Measurements from ENCODE around the gene RAMP3. TPM values are rescaled to one million over a fixed set of nuclear protein-coding genes. Genes with fewer than 3 reads are reported as not detected.

RAMP3 gene
- total RNA-seq, 2 experiments from 2014 or later, result not detected

DNA sequence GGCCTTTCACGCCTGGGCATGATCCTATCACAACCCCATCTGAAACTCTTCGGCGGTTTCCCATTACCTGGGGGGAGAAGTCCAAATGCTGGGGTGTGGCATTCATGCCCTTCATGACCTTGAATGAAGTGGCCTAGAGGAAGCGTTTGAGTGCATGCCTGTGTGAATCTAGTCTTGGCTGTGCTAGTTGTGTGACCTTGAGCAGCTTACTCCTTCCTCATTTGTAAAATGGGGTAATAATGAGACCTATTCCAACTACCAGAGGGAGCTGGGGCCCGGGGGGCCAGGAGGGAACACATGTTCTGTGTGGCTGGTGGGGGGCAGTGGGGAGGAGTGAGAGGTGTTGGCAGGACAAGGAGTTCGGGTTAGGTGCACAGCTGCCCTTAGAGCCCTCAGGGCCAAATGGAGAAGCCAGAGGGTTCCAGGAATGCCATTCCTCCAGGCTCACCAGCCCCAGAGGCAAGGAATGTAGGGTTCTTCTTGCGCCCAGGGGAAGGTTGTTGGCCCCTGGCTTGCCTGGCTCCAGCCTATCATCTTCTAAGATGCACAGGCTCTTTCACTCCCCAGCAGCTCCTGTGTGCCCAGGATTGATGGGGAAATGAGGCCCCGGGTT, 24.8 kb upstream of the RAMP3 start:
- ChIA-PET POLR2A (interaction anchor here (5.9 kb wide), 1 partner anchor 21 kb away, joined by 38 read pairs; the partner anchor contains the start of gene TBRG4), CTCF (interaction anchor here (1.2 to 6.0 kb wide), 2 partner anchors 20 to 159 kb away, joined by 3 to 90 read pairs; no protein-coding TSS in a partner anchor)
- DNase-seq (no peak), ATAC-seq (no peak)
- Mint-ChIP-seq H3K36me3 (ENCODE audit: low read depth) (no peaks in the 10 kb centered on the region), H3K27ac (peak overlapping the region; percentile 7), H3K27me3 (ENCODE audit: low read depth) (peaks cover 4% of the 10 kb centered on the region), H3K9me3 (ENCODE audit: insufficient read depth) (no peaks in the 10 kb centered on the region), H3K4me3 (no peak overlapping the region), H3K4me1 (ENCODE audit: low read depth) (peaks cover 15% of the 10 kb centered on the region)

DNA sequence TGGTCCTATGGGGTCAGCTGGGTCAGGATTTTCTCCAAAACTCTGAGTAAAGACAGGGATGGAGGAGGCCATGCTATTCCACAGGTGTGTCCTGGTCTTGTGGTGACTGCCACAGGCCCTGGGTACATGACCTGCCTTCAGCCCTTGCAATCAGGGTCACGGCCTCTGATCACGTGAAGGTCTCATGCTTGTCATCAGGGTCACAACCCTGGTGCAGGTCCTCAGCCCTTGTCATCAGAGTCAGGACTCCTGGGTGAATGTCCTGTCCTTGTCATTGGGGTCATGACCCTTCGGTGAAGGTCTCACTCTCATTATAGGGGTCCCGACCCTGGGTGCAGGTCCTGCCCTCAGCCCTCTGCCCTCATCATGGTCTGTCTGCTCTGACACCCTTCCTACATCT, 24.2 kb upstream of the RAMP3 start:
- ChIA-PET POLR2A (interaction anchor here (5.9 kb wide), 1 partner anchor 22 kb away, joined by 38 read pairs; the partner anchor contains the start of gene TBRG4), CTCF (interaction anchor here (1.2 to 6.0 kb wide), 2 partner anchors 20 to 160 kb away, joined by 3 to 90 read pairs; no protein-coding TSS in a partner anchor)
- no peak for DNase-seq
- no peak for ATAC-seq
- Mint-ChIP-seq H3K4me1 (ENCODE audit: low read depth) (peaks cover 15% of the 10 kb centered on the region), H3K9me3 (ENCODE audit: insufficient read depth) (no peaks in the 10 kb centered on the region), H3K27me3 (ENCODE audit: low read depth) (peaks cover 6% of the 10 kb centered on the region), H3K27ac (no peak overlapping the region), H3K36me3 (ENCODE audit: low read depth) (no peaks in the 10 kb centered on the region), H3K4me3 (no peak overlapping the region)

DNA sequence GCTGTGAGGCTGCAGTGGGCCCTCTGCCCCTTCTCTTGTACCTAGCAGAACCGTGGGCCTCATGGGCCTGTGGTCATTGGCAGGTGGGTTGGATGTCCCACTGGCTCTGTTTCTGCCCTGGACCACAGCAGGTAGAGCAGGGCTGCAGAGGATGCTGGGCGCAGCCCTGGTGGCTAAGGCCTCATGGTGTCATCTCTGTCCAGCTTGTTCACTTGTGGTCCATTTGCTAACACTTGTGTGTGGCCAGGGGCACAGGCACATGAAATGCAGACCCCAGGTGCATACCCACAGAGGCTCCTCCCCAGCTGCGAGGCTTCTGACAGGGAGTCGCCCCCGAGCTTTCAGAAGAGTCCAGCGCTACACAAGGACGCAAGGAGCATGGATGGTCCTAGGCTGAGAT, 23.7 kb upstream of the RAMP3 start:
- Mint-ChIP-seq H3K27me3 (ENCODE audit: low read depth) (peaks cover 6% of the 10 kb centered on the region), H3K4me3 (no peak overlapping the region), H3K9me3 (ENCODE audit: insufficient read depth) (no peaks in the 10 kb centered on the region), H3K36me3 (ENCODE audit: low read depth) (no peaks in the 10 kb centered on the region), H3K4me1 (ENCODE audit: low read depth) (peaks cover 15% of the 10 kb centered on the region), H3K27ac (no peak overlapping the region)
- DNase-seq (no peak), ATAC-seq (no peak)
- ChIA-PET POLR2A (interaction anchor here (5.9 kb wide), 1 partner anchor 22 kb away, joined by 38 read pairs; the partner anchor contains the start of gene TBRG4), CTCF (interaction anchor here (1.2 to 6.0 kb wide), 2 partner anchors 21 to 160 kb away, joined by 3 to 90 read pairs; no protein-coding TSS in a partner anchor)

DNA sequence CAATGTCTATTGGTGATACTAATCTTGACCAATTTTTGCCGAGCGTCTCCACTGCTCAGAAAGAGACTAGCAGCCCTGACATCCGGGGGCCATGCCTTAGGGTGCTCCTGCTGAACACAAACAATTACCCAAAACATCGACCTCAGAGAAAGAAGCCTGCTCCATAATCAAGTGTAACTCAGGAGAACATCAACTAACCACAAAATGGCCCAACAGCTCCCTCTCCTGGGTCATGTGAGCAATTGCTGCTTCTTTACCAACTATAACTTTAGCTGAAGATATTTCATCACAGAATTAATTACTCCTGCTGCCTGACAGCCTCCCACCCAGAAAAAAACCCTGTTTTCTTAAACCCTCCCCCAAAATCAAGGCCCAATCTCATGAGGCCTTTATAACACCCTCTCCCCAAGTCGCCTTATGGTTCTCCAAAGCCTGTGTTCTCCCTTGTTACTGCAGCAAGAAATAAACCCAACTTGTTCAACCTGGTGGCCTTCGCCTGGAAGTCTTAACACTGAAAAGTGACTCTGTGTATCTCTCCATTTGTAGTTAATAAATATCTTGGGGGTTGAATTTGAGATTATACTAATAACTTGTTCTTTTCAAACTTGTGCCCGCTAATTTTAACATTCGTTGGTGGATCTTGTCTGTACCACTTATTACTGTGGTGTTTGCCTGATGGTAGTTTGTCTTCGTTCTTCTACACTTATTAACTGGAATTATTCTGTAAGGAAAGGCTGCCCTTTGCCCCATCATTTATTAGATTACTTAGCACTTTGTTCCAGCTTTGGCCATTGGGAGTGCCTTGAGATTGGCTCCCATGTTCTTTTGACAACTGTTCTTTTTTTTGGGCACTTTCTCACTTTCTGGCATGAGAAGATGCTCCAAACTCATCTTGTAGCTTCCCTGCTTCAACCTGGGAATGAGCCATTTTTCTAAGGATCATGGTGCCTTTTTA, 21.2 kb upstream of the RAMP3 start:
- peak; percentile 82 for ATAC-seq
- POLR2A ChIA-PET, result interaction anchor here (0.6 to 5.9 kb wide), 11 partner anchors 17 to 554 kb away, joined by 3 to 38 read pairs (median 4); partner anchors contain the start of genes H2AZ2, PURB, TBRG4 and TMED4
- peaks cover 9% of the 10 kb centered on the region for H3K27me3 Mint-ChIP-seq (ENCODE audit: low read depth)

GRCh38 chr7:45138433-45139267, 18.9 kb upstream of the RAMP3 start:
- Mint-ChIP-seq H3K9me3 (ENCODE audit: insufficient read depth) (no peaks in the 10 kb centered on the region), H3K36me3 (ENCODE audit: low read depth) (no peaks in the 10 kb centered on the region), H3K4me1 (ENCODE audit: low read depth) (peaks cover 22% of the 10 kb centered on the region), H3K27me3 (ENCODE audit: low read depth) (peaks cover 11% of the 10 kb centered on the region), H3K27ac (no peak overlapping the region), H3K4me3 (no peak overlapping the region)
- DNase-seq (no peak), ATAC-seq (no peak)
- ChIA-PET POLR2A (interaction anchor here (1.4 to 1.8 kb wide), 2 partner anchors 165 to 169 kb away, joined by 4 to 5 read pairs; no protein-coding TSS in a partner anchor), CTCF (interaction anchor here (1.1 to 6.0 kb wide), 5 partner anchors 22 to 165 kb away, joined by 3 to 90 read pairs (median 4); no protein-coding TSS in a partner anchor)

More for the DNA sequence above, 21.2 kb upstream of the RAMP3 start:
- Mint-ChIP-seq H3K9me3 (ENCODE audit: insufficient read depth) (no peaks in the 10 kb centered on the region), H3K4me3 (no peak overlapping the region), H3K4me1 (ENCODE audit: low read depth) (peaks cover 19% of the 10 kb centered on the region), H3K27ac (peak overlapping the region; percentile 27), H3K36me3 (ENCODE audit: low read depth) (no peaks in the 10 kb centered on the region)
- DNase-seq, result peak; percentile 85
- CTCF ChIA-PET, result interaction anchor here (0.6 to 6.0 kb wide), 42 partner anchors 9 to 601 kb away, joined by 3 to 90 read pairs (median 6); partner anchors contain the start of genes MYO1G, PURB and TBRG4

DNA sequence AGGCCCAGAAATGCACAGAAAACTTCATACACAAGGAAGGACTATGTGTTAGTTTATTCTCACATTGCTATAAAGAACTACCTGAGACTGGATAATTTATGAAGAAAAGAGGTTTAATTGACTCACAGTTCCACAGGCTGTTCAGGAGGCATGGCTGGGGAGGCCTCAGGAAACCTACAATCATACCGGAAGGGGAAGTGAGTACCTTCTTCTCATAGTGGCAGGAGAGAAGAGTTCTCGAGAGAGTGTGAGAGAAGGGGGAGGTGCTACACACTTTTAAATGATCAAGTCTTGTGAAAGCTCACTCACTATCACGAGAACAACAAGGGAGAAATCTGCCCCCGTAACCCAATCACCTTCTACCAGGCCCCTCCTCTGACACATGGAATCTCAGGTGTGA, 16.8 kb upstream of the RAMP3 start:
- no peaks in the 10 kb centered on the region for H3K9me3 Mint-ChIP-seq (ENCODE audit: insufficient read depth)
- H3K27me3 Mint-ChIP-seq (ENCODE audit: low read depth), result peaks cover 18% of the 10 kb centered on the region
- H3K4me1 Mint-ChIP-seq (ENCODE audit: low read depth), result peaks cover 16% of the 10 kb centered on the region
- no peak for ATAC-seq
- ChIA-PET POLR2A (no interaction called here), CTCF (no interaction called here)
- H3K27ac Mint-ChIP-seq, result peak overlapping the region; percentile 37
- DNase-seq, result no peak
- H3K4me3 Mint-ChIP-seq, result peak overlapping the region; percentile 5
- no peaks in the 10 kb centered on the region for H3K36me3 Mint-ChIP-seq (ENCODE audit: low read depth)

DNA sequence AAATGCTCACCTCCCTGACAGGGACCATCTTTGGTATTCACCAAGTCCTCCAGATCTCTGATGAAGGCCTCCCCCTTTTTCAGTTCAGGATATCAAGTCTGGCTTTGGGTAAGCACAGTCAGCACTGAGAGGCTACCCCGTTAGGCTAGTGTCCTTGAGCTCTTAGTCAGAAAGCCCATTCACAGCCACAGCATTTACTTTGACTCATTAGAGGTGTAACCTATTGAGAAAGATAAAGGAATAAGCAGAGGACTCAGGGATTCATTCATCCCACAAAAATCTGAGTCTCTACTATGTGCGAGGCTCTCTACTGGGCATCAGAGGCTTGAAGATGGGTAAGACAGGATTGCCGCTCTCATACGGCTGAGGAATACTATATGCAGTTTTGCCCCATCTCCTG, 14.0 kb upstream of the RAMP3 start:
- Mint-ChIP-seq H3K27ac (no peak overlapping the region), H3K9me3 (ENCODE audit: insufficient read depth) (no peaks in the 10 kb centered on the region), H3K36me3 (ENCODE audit: low read depth) (no peaks in the 10 kb centered on the region), H3K4me3 (no peak overlapping the region), H3K27me3 (ENCODE audit: low read depth) (peaks cover 12% of the 10 kb centered on the region), H3K4me1 (ENCODE audit: low read depth) (peaks cover 7% of the 10 kb centered on the region)
- ChIA-PET POLR2A (no interaction called here), CTCF (no interaction called here)
- no peak for ATAC-seq
- no peak for DNase-seq

- ChIA-PET POLR2A (no interaction called here), CTCF (interaction anchor here (1.2 kb wide), 1 partner anchor 114 kb away, joined by 3 read pairs; no protein-coding TSS in a partner anchor)
- Mint-ChIP-seq H3K27ac (no peak overlapping the region), H3K27me3 (ENCODE audit: low read depth) (peaks cover 9% of the 10 kb centered on the region), H3K4me1 (ENCODE audit: low read depth) (peaks cover 5% of the 10 kb centered on the region), H3K36me3 (ENCODE audit: low read depth) (no peaks in the 10 kb centered on the region), H3K4me3 (no peak overlapping the region), H3K9me3 (ENCODE audit: insufficient read depth) (no peaks in the 10 kb centered on the region)
- DNase-seq, result no peak
- no peak for ATAC-seq
Observed at GRCh38 chr7:45145881-45146280, 11.7 kb upstream of the RAMP3 start.

DNA sequence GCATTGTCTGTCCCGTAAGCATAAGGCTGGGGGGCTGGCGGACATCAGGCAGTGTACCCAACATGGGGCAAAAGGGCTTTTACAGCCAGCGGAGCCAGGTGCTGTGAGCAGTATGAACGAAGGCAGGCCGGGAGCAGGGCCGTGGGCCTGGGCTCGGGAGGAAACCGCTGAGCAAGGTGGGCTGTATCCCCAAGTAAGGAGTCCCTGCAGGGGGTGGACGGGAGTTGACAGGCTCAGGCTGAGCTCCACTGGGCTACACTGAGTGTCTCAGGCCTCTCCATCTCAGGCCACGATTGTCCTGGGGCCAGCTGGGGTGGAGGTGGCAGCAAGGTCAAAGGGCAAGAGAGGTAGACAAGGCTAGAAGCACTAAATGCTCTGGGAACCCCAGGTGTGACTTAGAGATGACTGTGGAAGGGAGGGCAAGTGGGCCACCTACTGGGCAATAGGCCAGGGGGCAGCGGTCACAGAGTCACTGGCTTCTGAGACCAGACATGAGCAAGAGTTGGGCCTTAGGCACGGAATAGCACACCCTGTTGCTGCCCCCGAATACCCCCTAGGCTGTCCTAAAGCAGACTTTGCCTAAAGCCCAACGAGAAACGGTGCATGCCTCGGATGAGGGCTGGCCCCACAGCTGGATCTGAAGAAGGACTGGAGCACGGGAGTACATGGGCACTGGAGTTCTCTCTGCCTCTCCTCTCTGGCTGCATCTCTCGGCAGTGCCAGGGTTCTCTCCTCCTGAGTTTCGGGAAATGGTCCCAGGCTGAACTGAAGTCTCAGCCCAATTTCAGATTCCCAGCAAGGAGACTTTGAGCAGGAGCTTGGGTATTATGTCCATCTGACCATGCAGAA, 10.8 kb upstream of the RAMP3 start:
- H3K36me3 Mint-ChIP-seq (ENCODE audit: low read depth), result no peaks in the 10 kb centered on the region
- H3K4me1 Mint-ChIP-seq (ENCODE audit: low read depth), result peaks cover 3% of the 10 kb centered on the region
- no peak overlapping the region for H3K4me3 Mint-ChIP-seq
- ChIA-PET POLR2A (interaction anchor here (1.2 kb wide), 1 partner anchor 12 kb away, joined by 3 read pairs; no protein-coding TSS in a partner anchor), CTCF (interaction anchor here (1.6 kb wide), 1 partner anchor 11 kb away, joined by 7 read pairs; no protein-coding TSS in a partner anchor)
- DNase-seq (no peak), ATAC-seq (no peak)
- peaks cover 11% of the 10 kb centered on the region for H3K27me3 Mint-ChIP-seq (ENCODE audit: low read depth)
- no peaks in the 10 kb centered on the region for H3K9me3 Mint-ChIP-seq (ENCODE audit: insufficient read depth)
- no peak overlapping the region for H3K27ac Mint-ChIP-seq

DNA sequence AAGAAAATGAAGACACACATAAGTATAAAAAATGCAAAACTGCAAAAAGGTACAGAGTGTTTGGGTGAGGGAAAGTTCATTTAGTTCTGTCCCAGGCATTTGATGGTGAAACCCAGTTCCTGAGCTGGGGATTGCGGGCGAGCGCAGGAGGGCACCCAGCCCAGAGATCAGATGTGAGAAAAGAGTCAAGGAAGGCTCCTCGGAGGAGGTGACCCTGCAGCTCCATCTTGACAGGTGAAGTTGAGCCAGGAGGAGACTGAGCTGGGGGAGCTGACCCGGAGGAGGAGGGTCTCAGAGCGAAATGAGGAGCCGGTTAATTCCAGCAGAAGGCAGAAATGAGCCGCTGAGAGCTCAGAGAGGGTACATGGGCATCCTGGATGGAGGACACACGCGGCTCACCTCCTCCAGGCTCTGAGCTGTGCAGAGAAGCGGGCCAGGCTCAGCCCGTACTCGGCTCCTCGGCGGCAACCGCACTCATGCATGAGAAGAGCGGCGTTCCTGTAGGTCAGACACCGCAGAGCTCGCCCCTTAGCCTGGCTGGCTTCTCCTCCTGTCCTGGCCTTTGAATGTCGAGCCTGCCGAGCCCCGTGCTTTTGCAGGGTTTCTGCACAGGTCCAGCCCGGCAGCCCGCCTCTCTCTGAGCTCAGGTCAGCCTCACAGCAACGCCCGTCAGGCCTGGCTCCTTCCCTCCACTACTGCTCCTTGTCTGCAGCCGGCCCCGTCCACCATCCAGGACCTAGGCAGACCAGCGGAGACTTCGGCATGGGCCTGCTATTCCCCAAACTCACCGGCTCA, 9.5 kb upstream of the RAMP3 start:
- H3K27ac Mint-ChIP-seq, result no peak overlapping the region
- no peak for DNase-seq
- H3K36me3 Mint-ChIP-seq (ENCODE audit: low read depth), result no peaks in the 10 kb centered on the region
- H3K9me3 Mint-ChIP-seq (ENCODE audit: insufficient read depth), result no peaks in the 10 kb centered on the region
- peaks cover 11% of the 10 kb centered on the region for H3K27me3 Mint-ChIP-seq (ENCODE audit: low read depth)
- POLR2A ChIA-PET, result interaction anchor here (1.2 kb wide), 1 partner anchor 10 kb away, joined by 3 read pairs; no protein-coding TSS in a partner anchor
- CTCF ChIA-PET, result interaction anchor here (1.6 kb wide), 1 partner anchor 12 kb away, joined by 7 read pairs; no protein-coding TSS in a partner anchor
- ATAC-seq, result no peak
- no peak overlapping the region for H3K4me3 Mint-ChIP-seq
- H3K4me1 Mint-ChIP-seq (ENCODE audit: low read depth), result no peaks in the 10 kb centered on the region
